ENCODE measurements around the gene SLC7A14.

SLC7A14 gene

GRCh38 chr3:170429050-170429449 lies 156.8 kb downstream of the SLC7A14 start:
- H3F3A ChIP-seq (ENCODE audit: insufficient read depth), result no peaks in the 10 kb centered on the region
- no peaks in the 10 kb centered on the region for H4K20me1 ChIP-seq (ENCODE audit: low read depth, low read length)
- H2AFZ ChIP-seq (ENCODE audit: low read depth, low read length, severe bottlenecking), result no peak overlapping the region
- no peak overlapping the region for H3K9ac ChIP-seq (ENCODE audit: low read length)
- no peaks in the 10 kb centered on the region for H3K27me3 ChIP-seq (ENCODE audit: low read length)
- H3K9me3 ChIP-seq (ENCODE audit: insufficient read depth, low read length), result no peaks in the 10 kb centered on the region
- H3K36me3 ChIP-seq (ENCODE audit: low read length), result no peaks in the 10 kb centered on the region
- TF ChIP-seq EZH2phosphoT487 (conservative IDR thresholded peaks at IDR 0.05; ENCODE audit: low read length), result no peak
- no peak for TF ChIP-seq CTCF (IDR thresholded peaks at IDR 0.05; ENCODE audit: insufficient read depth, low read length, poor library complexity, severe bottlenecking)
- H3K79me2 ChIP-seq (ENCODE audit: insufficient read depth, low read length), result no peaks in the 10 kb centered on the region
- H3K4me2 ChIP-seq (ENCODE audit: low read depth, low read length, poor library complexity, severe bottlenecking), result no peak overlapping the region
- H3K27ac ChIP-seq (ENCODE audit: low read depth, low read length), result no peak overlapping the region
- no peak overlapping the region for H3K4me3 ChIP-seq (ENCODE audit: insufficient read depth, low read length, poor library complexity, severe bottlenecking)
- no peaks in the 10 kb centered on the region for H3K9me2 ChIP-seq (replicated peaks; ENCODE audit: insufficient read depth, low read length)

GRCh38 chr3:170428095-170428494 lies 157.8 kb downstream of the SLC7A14 start:
- no peaks in the 10 kb centered on the region for H3K36me3 ChIP-seq (ENCODE audit: low read length)
- H3K4me2 ChIP-seq (ENCODE audit: low read depth, low read length, poor library complexity, severe bottlenecking), result no peak overlapping the region
- H2AFZ ChIP-seq (ENCODE audit: low read depth, low read length, severe bottlenecking), result no peak overlapping the region
- no peaks in the 10 kb centered on the region for H4K20me1 ChIP-seq (ENCODE audit: low read depth, low read length)
- H3K27me3 ChIP-seq (ENCODE audit: low read length), result no peaks in the 10 kb centered on the region
- H3F3A ChIP-seq (ENCODE audit: insufficient read depth), result no peaks in the 10 kb centered on the region
- no peak for TF ChIP-seq CTCF (IDR thresholded peaks at IDR 0.05; ENCODE audit: insufficient read depth, low read length, poor library complexity, severe bottlenecking)
- no peak for TF ChIP-seq EZH2phosphoT487 (conservative IDR thresholded peaks at IDR 0.05; ENCODE audit: low read length)
- H3K27ac ChIP-seq (ENCODE audit: low read depth, low read length), result no peak overlapping the region
- H3K9me3 ChIP-seq (ENCODE audit: insufficient read depth, low read length), result no peaks in the 10 kb centered on the region
- no peaks in the 10 kb centered on the region for H3K9me2 ChIP-seq (replicated peaks; ENCODE audit: insufficient read depth, low read length)
- no peaks in the 10 kb centered on the region for H3K79me2 ChIP-seq (ENCODE audit: insufficient read depth, low read length)
- H3K4me3 ChIP-seq (ENCODE audit: insufficient read depth, low read length, poor library complexity, severe bottlenecking), result no peak overlapping the region
- H3K9ac ChIP-seq (ENCODE audit: low read length), result no peak overlapping the region

GRCh38 chr3:170426240-170426797 lies 159.6 kb downstream of the SLC7A14 start:
- Histone ChIP-seq H3K9me2 (replicated peaks; ENCODE audit: insufficient read depth, low read length) (no peaks in the 10 kb centered on the region), H3K36me3 (ENCODE audit: low read length) (no peaks in the 10 kb centered on the region), H3K9ac (ENCODE audit: low read length) (no peak overlapping the region), H3K4me3 (ENCODE audit: insufficient read depth, low read length, poor library complexity, severe bottlenecking) (no peak overlapping the region), H3K9me3 (ENCODE audit: insufficient read depth, low read length) (no peaks in the 10 kb centered on the region), H2AFZ (ENCODE audit: low read depth, low read length, severe bottlenecking) (no peak overlapping the region), H3K79me2 (ENCODE audit: insufficient read depth, low read length) (no peaks in the 10 kb centered on the region), H3F3A (ENCODE audit: insufficient read depth) (no peaks in the 10 kb centered on the region), H4K20me1 (ENCODE audit: low read depth, low read length) (no peaks in the 10 kb centered on the region), H3K27me3 (ENCODE audit: low read length) (no peaks in the 10 kb centered on the region), H3K27ac (ENCODE audit: low read depth, low read length) (no peak overlapping the region), H3K4me2 (ENCODE audit: low read depth, low read length, poor library complexity, severe bottlenecking) (no peak overlapping the region)
- no peak for TF ChIP-seq CTCF (IDR thresholded peaks at IDR 0.05; ENCODE audit: insufficient read depth, low read length, poor library complexity, severe bottlenecking)
